GM12801 (cell line): Measurements from ENCODE around the gene CFAP54.

Experiments
- CTCF ChIP-seq: IDR thresholded peaks from one replicate; pipeline ENCODE4 v1.5.1; 2011; ENCODE audit warnings: control low read depth; ENCODE audit not compliant: insufficient read length; ENCODE audit errors: extremely low read depth

The CFAP54 gene

GRCh38 chr12:96822641-96823040 is 333.3 kb downstream of the CFAP54 start:
- TF ChIP-seq CTCF: no peak

GRCh38 chr12:96824074-96824837 is 334.9 kb downstream of the CFAP54 start:
- no peak for TF ChIP-seq CTCF

- TF ChIP-seq CTCF: no peak
Measured at GRCh38 chr12:96824838-96825236, 335.5 kb downstream of the CFAP54 start.

GRCh38 chr12:96828169-96828789 is 338.9 kb downstream of the CFAP54 start:
- no peak for TF ChIP-seq CTCF

GRCh38 chr12:96829354-96829753 is 340.0 kb downstream of the CFAP54 start:
- TF ChIP-seq CTCF: no peak

GRCh38 chr12:96831346-96831745 is 342.0 kb downstream of the CFAP54 start:
- TF ChIP-seq CTCF: no peak

- TF ChIP-seq CTCF: no peak
Measured at GRCh38 chr12:96846293-96846692, 356.9 kb downstream of the CFAP54 start.
